SJSA1 (cell line): ENCODE results near the gene L2HGDH. TPM values are rescaled to one million over a fixed set of nuclear protein-coding genes. Genes with fewer than 3 reads are reported as not detected.

Source experiments
- DNase-seq, 2 experiments: peaks; one replicate each; pipeline ENCODE4 v3.0.0-alpha.2; 2015 to 2020; ENCODE audit warnings: low spot score in 2 of 2, low read depth in 1 of 2
- H3K27ac ChIP-seq: fragments of 250-450 bp; sonication (Bioruptor Pico); 2 replicates; pipeline ENCODE4 v1.5.1; 2020; ENCODE audit warnings: mild to moderate bottlenecking, moderate library complexity
- H3K27me3 ChIP-seq: fragments of 250-450 bp; sonication (Bioruptor Pico); replicated peaks from 2 replicates; pipeline ENCODE4 v1.5.1; 2020; ENCODE audit warnings: mild to moderate bottlenecking, moderate library complexity
- H3K36me3 ChIP-seq: fragments of 250-450 bp; sonication (Bioruptor Pico); 2 replicates; pipeline ENCODE4 v1.5.1; 2020; ENCODE audit warnings: mild to moderate bottlenecking
- H3K4me1 ChIP-seq: fragments of 250-450 bp; sonication (Bioruptor Pico); replicated peaks from 2 replicates; pipeline ENCODE4 v1.6.1; 2021; ENCODE audit warnings: mild to moderate bottlenecking
- H3K4me3 ChIP-seq: fragments of 250-450 bp; sonication (Bioruptor Pico); 2 replicates; pipeline ENCODE4 v1.5.1; 2020; ENCODE audit warnings: mild to moderate bottlenecking
- H3K9me3 ChIP-seq: fragments of 250-450 bp; sonication (Bioruptor Pico); replicated peaks from 2 replicates; pipeline ENCODE4 v1.5.1; 2020; ENCODE audit warnings: mild to moderate bottlenecking
- total RNA-seq: library from RNA; depleted of rRNA; stranded (reverse); fragments of >200 nt; shearing (Covaris generic); gene quantifications from 2 replicates; pipeline ENCODE4 v1.2.3, GENCODE V29; 2014

Gene L2HGDH
- total RNA-seq, 1 experiment from 2014 or later = 4.6 TPM

GRCh38 chr14:50301914-50302313 is 10.1 kb downstream of the L2HGDH start:
- Histone ChIP-seq H3K4me3 (no peak overlapping the region), H3K36me3 (no peaks in the 10 kb centered on the region), H3K27ac (no peak overlapping the region), H3K4me1 (no peaks in the 10 kb centered on the region), H3K9me3 (no peaks in the 10 kb centered on the region), H3K27me3 (no peaks in the 10 kb centered on the region)
- DNase-seq = no peak

GRCh38 chr14:50299585-50299984 is 12.4 kb downstream of the L2HGDH start:
- Histone ChIP-seq H3K27me3 (no peaks in the 10 kb centered on the region), H3K9me3 (no peaks in the 10 kb centered on the region), H3K27ac (no peak overlapping the region), H3K4me1 (no peaks in the 10 kb centered on the region), H3K4me3 (no peak overlapping the region), H3K36me3 (no peaks in the 10 kb centered on the region)
- no peak for DNase-seq

GRCh38 chr14:50290306-50290705 is 21.7 kb downstream of the L2HGDH start:
- DNase-seq = no peak
- H3K4me1 ChIP-seq = no peaks in the 10 kb centered on the region
- no peaks in the 10 kb centered on the region for H3K9me3 ChIP-seq
- H3K27me3 ChIP-seq = no peaks in the 10 kb centered on the region
- 0 out of 2 replicates have a peak, but pooled peaks cover 3% of the 10 kb centered on the region for H3K36me3 ChIP-seq
- no peak overlapping the region for H3K4me3 ChIP-seq
- no peak overlapping the region for H3K27ac ChIP-seq

- Histone ChIP-seq H3K9me3 (no peaks in the 10 kb centered on the region), H3K27me3 (no peaks in the 10 kb centered on the region), H3K4me1 (no peaks in the 10 kb centered on the region), H3K36me3 (no peaks in the 10 kb centered on the region), H3K4me3 (no peak overlapping the region), H3K27ac (no peak overlapping the region)
- no peak for DNase-seq
These were observed 23.9 kb downstream of the L2HGDH start for GRCh38 chr14:50288146-50288545.

GRCh38 chr14:50285861-50286260 is 26.2 kb downstream of the L2HGDH start:
- Histone ChIP-seq H3K4me1 (no peaks in the 10 kb centered on the region), H3K9me3 (no peaks in the 10 kb centered on the region), H3K4me3 (no peak overlapping the region), H3K27ac (no peak overlapping the region), H3K36me3 (no peaks in the 10 kb centered on the region), H3K27me3 (no peaks in the 10 kb centered on the region)
- DNase-seq = no peak

GRCh38 chr14:50272498-50272897 is 39.5 kb downstream of the L2HGDH start:
- Histone ChIP-seq H3K9me3 (no peaks in the 10 kb centered on the region), H3K36me3 (no peaks in the 10 kb centered on the region), H3K4me3 (no peak overlapping the region), H3K4me1 (no peaks in the 10 kb centered on the region), H3K27ac (no peak overlapping the region), H3K27me3 (no peaks in the 10 kb centered on the region)
- DNase-seq = no peak

GRCh38 chr14:50270932-50271331 is 41.1 kb downstream of the L2HGDH start:
- Histone ChIP-seq H3K27me3 (no peaks in the 10 kb centered on the region), H3K36me3 (no peaks in the 10 kb centered on the region), H3K4me3 (no peak overlapping the region), H3K9me3 (no peaks in the 10 kb centered on the region), H3K4me1 (no peaks in the 10 kb centered on the region), H3K27ac (no peak overlapping the region)
- DNase-seq = no peak

- H3K4me1 ChIP-seq = no peaks in the 10 kb centered on the region
- DNase-seq = no peak
- no peaks in the 10 kb centered on the region for H3K27me3 ChIP-seq
- no peaks in the 10 kb centered on the region for H3K9me3 ChIP-seq
- no peak overlapping the region for H3K27ac ChIP-seq
- no peaks in the 10 kb centered on the region for H3K36me3 ChIP-seq
- H3K4me3 ChIP-seq = no peak overlapping the region
These were observed 47.0 kb downstream of the L2HGDH start for GRCh38 chr14:50265029-50265428.

DNA sequence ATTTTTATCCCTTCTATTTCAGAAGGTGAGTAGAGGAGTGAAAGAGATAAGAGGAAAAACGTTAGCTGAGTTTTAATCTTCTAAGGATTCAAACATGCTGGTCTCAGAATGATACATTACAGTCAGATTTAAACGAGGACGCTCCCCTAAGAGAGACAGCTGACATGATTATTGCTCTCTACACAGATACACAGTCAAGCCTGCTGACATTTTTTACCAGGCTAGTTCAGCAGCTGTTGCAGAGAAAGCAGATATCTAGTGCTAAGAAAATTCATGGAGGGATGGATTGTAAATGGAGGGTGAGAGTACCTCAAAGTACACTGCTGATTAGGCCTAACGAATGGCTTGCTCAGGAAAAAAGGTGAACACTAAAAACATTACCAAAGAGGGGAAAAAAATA is 48.7 kb downstream of the L2HGDH start:
- no peaks in the 10 kb centered on the region for H3K4me1 ChIP-seq
- no peaks in the 10 kb centered on the region for H3K27me3 ChIP-seq
- no peak for DNase-seq
- H3K9me3 ChIP-seq = no peaks in the 10 kb centered on the region
- no peak overlapping the region for H3K27ac ChIP-seq
- no peaks in the 10 kb centered on the region for H3K36me3 ChIP-seq
- H3K4me3 ChIP-seq = no peak overlapping the region

DNA sequence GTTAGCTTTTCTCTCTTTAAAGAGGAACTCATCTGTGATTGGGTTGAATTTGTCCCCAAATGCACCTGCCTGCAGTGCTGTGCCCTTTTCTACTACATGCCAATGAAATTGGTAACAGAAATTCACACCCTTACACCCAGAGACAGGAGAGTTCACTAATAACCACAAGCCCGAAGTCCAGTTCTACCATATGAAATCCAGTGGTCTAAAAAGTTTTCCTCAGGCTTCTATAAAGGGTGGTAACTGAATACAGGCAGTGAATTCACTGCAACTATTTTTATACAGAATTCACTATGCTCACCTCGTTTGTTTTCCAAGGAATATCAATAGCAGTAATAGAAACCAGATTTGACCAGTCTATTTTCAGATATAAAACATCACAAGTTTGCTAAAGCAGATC is 49.2 kb downstream of the L2HGDH start:
- H3K27ac ChIP-seq = no peak overlapping the region

GRCh38 chr14:50260511-50260910 is 51.5 kb downstream of the L2HGDH start:
- Histone ChIP-seq H3K4me1 (no peaks in the 10 kb centered on the region), H3K27me3 (no peaks in the 10 kb centered on the region), H3K9me3 (no peaks in the 10 kb centered on the region), H3K4me3 (no peak overlapping the region), H3K27ac (no peak overlapping the region), H3K36me3 (no peaks in the 10 kb centered on the region)
- DNase-seq = no peak

More for the DNA sequence above, 49.2 kb downstream of the L2HGDH start:
- no peak for DNase-seq
- Histone ChIP-seq H3K4me1 (no peaks in the 10 kb centered on the region), H3K4me3 (no peak overlapping the region), H3K36me3 (no peaks in the 10 kb centered on the region), H3K9me3 (no peaks in the 10 kb centered on the region), H3K27me3 (no peaks in the 10 kb centered on the region)

DNA sequence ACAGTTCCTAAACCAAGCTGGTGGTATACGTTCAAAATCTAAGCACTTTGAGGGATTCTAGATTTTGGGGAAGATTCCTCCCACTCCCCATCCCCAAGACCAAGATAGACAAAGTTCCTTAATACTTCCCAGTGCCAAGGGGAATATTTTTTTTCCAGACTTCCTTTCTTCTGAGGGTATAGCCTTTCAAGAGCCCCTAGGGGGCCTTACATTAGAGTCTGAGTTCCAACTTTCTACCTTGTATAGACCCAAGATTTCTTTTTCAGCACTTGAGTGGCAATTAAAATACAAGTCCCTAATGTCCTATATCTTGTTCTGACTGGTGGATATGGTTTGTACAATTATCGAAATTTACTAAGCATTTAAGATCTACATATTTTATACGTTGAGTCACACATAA is 52.0 kb downstream of the L2HGDH start:
- Histone ChIP-seq H3K27me3 (no peaks in the 10 kb centered on the region), H3K27ac (no peak overlapping the region), H3K4me3 (no peak overlapping the region), H3K4me1 (no peaks in the 10 kb centered on the region), H3K9me3 (no peaks in the 10 kb centered on the region), H3K36me3 (no peaks in the 10 kb centered on the region)
- no peak for DNase-seq

GRCh38 chr14:50257732-50258131 is 54.3 kb downstream of the L2HGDH start:
- H3K9me3 ChIP-seq = no peaks in the 10 kb centered on the region
- H3K4me1 ChIP-seq = no peaks in the 10 kb centered on the region
- no peak overlapping the region for H3K27ac ChIP-seq
- H3K4me3 ChIP-seq = no peak overlapping the region
- H3K36me3 ChIP-seq = no peaks in the 10 kb centered on the region
- DNase-seq = no peak
- no peaks in the 10 kb centered on the region for H3K27me3 ChIP-seq

DNA sequence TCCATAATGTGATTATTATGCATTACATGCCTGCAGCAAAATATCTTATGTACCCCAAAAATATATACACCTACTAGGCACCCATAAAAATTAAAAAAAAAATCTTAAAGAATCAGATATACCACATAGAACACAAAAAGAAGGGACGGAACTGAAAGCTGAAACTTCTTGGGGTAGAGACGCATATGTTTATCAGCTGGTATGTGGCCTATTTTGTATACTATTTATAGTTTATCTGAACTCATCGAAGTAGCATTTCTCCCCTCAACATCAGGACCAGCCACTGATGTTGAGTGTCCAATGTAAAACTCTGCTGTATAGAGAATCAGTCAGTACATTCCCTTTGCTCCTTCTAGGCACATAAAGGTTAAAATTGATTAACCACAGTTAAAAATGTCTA is 57.8 kb downstream of the L2HGDH start:
- Histone ChIP-seq H3K36me3 (no peaks in the 10 kb centered on the region), H3K27ac (no peak overlapping the region)

GRCh38 chr14:50249136-50249775 is 62.8 kb downstream of the L2HGDH start:
- no peak overlapping the region for H3K27ac ChIP-seq
- H3K27me3 ChIP-seq = no peaks in the 10 kb centered on the region
- H3K4me1 ChIP-seq = no peaks in the 10 kb centered on the region
- 0 out of 2 replicates have a peak, but pooled peaks cover 2% of the 10 kb centered on the region for H3K36me3 ChIP-seq
- no peak for DNase-seq
- H3K9me3 ChIP-seq = no peaks in the 10 kb centered on the region
- no peak overlapping the region for H3K4me3 ChIP-seq

More for the DNA sequence above, 57.8 kb downstream of the L2HGDH start:
- H3K9me3 ChIP-seq = no peaks in the 10 kb centered on the region
- DNase-seq = no peak
- H3K27me3 ChIP-seq = no peaks in the 10 kb centered on the region
- no peaks in the 10 kb centered on the region for H3K4me1 ChIP-seq
- no peak overlapping the region for H3K4me3 ChIP-seq
